Kidney capillary endothelial cell (primary cell): Measurements from ENCODE around the gene TRIM36.

ENCODE experiments used
- DNase-seq: peaks from one replicate; pipeline ENCODE4 v3.0.0-alpha.2; 2018; ENCODE audit warnings: low spot score

TRIM36 gene

DNA sequence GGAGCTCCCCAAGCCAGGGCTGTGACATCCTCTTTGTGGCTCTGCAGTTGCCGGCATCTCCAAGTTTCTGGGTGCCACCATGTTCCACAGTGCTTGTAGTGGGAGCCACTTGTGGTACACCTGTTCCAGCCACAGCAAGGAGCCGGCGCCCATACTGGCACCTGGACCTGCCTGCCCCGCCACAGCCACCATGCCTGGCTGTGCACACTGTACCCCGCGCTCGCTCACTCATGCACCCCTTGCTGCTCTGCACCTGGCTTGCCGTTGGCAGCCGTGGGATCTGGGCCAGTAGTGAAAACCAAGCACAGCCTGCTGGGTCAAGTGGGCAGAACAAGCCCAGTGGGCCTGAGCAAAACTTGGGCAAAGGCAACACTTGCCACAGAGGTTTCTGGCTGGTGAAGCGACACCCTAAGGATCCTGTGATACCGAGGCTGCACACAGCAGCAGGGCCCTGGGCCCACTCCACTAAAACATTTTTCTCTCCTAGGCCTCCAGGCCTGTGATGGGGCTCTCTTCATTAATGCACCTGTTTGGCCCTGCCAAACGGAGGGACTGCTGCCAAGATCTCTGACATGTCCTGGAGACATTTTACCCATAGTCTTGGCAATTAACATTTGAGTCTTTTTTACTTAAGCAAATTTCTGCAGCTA is 2.8 kb downstream of the TRIM36 start:
- no peak for DNase-seq

- no peak for DNase-seq
Observed at GRCh38 chr5:115165790-115166189, 3.9 kb downstream of the TRIM36 start.

DNA sequence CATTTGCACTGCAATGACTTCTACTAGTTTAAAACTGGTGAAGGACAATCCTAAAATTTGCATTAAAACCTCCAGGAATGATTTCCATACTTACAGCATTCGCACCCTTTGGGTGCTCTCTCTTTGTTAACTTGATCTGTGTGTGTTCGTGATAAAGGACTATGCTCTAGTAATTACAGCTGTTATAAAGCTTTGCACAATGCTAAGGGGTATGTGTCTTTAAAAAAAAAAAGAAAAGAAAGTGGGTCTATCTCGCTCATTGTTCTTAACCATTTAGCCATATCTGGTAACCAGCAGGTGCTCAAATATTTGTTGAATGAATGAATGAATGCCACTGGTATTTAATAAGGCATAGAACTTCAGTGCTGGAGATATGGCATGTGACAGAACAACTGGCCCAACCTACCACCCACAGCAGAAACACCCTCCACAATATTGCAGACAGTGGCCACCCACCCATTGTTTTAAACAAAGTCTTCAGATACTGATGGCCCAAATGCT is 8.7 kb downstream of the TRIM36 start:
- no peak for DNase-seq

DNA sequence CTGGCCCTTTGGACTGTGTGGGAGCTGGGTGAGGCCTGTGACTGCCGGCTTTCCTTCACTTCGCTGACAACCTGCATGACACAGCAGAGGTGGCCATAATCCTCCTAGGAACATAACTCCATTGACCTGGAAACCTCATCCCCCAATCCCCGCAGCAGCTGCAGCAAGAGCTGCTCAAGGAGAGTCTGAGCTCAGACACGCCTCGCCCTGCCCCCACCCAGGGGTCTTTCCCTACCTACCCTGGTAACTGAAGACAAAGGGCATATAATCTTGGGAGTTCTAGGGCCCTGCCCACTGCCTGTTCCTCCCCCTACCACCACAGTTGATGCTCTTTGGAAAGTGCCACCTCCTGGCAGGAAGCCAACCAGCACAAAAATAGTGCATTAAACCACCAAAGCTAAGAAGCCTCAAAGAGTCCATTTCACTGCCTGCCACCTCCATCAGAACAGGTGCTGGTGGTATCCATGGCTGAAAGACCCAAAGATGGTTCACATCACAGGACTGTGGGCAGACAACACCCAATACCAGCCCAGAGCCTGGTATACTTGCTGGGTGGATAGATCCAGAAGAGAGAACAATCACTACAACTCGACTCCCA is 18.4 kb downstream of the TRIM36 start:
- no peak for DNase-seq

GRCh38 chr5:115150512-115150911 is 19.2 kb downstream of the TRIM36 start:
- DNase-seq: no peak

DNA sequence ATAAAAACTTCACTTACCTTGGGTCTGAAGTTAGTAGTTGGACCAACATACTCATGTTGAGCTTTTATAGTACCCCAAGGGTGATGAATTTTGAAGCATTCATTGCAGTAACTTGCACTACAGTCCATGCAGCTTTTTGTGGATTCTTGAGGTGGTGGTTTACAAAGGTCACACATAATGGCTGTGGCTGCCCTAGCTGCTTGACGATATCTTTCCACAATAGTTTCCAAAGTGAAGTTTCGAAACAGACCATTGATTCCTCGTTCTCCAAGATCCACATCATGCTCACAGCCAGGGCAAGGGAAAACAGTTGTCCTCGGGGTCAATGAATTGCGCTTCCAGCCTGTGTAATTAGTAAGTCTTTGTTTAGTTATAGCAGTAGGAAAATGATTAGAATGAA is 22.7 kb downstream of the TRIM36 start:
- DNase-seq: no peak

DNA sequence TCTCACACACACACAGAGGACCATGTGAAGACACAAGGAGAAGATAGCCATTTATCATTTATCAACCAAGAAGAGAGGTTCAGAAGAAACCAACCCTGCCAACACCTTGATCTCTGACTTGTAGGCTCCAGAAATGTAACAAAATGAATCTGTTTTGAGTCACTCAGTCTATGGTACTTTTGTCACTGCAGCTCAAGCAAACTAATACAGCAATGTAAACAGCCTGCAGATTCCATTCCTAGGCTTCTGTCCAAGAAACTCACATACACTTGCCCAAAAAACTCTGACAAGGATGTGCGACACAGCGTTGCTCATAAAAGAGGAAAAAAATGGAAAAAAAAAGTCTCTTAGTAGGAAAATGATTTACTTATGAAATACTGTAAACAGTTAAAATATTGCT is 33.4 kb downstream of the TRIM36 start:
- DNase-seq: no peak

DNA sequence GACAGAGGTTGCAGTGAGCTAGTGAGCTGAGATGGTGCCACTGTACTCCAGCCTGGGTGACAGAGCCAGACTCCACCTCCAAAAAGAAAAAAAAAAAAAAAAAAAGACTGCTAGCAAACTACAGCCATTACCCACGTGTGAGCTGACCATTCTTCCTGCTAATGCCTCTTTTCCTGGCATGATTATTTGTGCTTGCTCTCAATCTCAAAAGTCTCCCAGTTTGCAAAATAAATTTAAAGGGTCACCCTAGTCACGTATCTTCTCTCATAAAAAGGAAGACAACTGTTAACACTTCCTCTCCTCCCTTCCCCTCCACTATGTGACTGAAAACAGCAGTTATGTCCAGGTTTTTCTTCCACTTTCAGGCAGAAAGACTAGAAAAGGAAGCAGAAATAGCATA is 37.2 kb downstream of the TRIM36 start:
- DNase-seq: no peak

- no peak for DNase-seq
Observed at GRCh38 chr5:115126303-115126702, 43.4 kb downstream of the TRIM36 start.

DNA sequence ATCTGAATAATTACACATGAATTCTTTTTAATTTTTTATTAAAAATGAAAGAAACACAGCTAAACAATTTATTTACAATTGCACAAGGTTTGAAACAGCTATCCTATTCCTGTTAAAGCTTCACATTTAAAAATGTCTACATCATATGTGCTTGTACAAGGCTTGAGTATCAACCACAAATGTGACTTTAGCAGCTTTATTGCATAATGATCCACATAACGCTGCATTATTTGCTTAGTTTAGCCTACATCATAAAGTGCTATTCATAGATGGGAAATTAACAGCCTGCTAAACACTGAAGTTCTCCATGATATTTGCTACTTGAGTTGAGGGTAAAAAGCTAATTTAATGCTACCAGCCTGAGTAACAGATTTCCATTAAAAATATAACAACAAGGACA is 45.0 kb downstream of the TRIM36 start:
- DNase-seq: no peak

DNA sequence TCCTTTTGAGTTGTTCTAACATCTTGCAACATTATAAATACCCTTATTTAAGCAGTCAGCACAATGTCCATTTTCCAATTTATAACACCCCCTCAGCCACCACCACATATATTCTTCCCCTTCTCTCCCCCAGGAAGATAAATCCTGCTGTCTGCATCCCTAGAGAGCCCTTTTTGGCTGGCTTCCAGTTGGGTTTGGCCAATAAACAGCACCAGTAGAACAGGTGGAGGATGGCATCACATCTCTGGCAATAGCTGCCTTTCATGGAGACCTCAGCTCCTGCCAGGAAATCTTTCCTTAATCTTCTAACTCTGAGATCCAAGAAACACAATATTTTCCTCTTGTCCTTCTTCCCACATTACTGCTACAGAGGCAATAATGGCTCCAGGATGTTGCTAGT is 53.7 kb downstream of the TRIM36 start:
- DNase-seq: no peak

GRCh38 chr5:115109840-115110239 is 59.9 kb downstream of the TRIM36 start:
- no peak for DNase-seq

- no peak for DNase-seq
Observed at GRCh38 chr5:115109356-115109755, 60.4 kb downstream of the TRIM36 start.

DNA sequence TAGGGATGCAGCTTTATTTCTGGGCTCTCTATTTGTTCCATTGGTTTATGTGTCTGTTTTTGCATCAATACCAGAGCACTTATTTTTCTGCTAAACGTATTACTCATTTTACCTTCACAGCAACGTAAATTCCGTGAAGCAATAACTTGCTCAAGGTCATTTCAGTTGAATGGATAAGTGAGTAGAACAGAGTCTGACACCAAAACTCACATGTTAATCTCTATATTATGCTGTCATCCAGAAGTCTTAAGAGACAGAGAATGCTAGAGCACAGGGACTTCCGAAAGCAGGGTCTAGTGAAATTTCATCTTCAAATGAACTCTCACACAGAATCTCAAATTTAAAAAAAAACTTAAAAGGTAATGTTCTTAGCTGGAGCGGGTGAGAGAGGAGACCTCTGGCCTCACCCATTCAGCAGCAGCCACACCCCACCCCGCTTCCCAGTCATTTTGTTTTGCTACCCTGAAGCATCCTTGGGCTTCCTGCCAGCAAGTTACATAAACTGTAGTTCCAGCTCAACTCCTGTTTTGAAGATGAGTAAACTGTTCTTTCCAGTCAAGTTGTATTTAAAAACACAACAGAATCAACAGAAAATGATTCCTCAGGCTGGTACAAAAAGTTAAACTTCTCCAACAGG is 69.3 kb downstream of the TRIM36 start:
- DNase-seq: no peak

DNA sequence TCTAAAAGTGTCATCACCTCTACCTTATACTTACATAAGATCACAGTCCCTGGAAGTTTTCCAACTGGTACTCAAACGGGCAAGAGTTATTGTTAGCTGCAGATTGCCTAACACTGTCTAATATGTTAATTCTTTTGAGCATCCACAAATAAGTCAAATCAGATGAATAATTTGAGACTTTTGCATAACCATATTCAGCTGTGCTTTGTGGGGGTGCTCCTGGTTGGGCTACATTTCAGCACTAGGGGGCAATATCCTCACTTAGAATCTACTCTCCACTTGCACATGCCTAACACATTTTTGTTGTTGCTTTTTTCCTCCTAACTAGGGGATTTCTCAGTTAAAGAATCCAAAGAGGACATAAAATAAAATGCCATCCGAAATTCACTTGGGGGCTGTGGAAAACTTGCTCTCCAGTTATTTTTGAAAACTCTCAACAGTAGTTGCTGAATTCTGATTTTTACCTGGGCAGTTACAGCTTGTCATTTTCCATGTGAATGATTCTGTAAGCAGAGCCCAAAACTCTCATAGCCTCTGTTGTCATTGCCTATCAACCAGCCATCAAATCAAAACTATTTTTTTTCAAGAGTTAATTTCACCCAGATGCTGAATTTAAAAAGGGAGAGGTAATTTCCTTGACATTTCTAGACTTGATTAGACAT is 71.5 kb downstream of the TRIM36 start:
- peak; percentile 40 for DNase-seq

GRCh38 chr5:115097236-115097635 is 72.5 kb downstream of the TRIM36 start:
- DNase-seq: no peak

GRCh38 chr5:115096034-115096769 is 73.5 kb downstream of the TRIM36 start:
- DNase-seq: no peak

DNA sequence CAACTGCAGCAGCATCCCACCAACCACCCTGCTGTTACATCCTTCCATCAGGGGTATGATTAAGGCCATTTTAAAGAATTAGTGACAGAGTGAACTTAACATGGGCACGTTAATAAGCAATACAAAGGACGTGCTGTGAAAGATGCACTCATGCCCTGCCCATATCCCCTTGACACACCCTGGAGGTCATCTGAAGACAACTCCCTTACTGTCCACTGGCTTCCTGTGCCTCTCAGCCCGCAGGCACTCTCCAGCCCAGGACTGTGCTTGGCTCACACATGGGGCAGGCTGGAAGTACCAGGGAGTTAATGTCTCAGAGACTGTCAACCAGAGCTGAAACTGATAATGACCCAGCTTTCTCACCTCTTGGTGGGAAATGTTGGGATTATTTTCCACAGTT is 81.8 kb downstream of the TRIM36 start:
- no peak for DNase-seq

GRCh38 chr5:115086473-115086872 is 83.2 kb downstream of the TRIM36 start:
- DNase-seq: no peak

DNA sequence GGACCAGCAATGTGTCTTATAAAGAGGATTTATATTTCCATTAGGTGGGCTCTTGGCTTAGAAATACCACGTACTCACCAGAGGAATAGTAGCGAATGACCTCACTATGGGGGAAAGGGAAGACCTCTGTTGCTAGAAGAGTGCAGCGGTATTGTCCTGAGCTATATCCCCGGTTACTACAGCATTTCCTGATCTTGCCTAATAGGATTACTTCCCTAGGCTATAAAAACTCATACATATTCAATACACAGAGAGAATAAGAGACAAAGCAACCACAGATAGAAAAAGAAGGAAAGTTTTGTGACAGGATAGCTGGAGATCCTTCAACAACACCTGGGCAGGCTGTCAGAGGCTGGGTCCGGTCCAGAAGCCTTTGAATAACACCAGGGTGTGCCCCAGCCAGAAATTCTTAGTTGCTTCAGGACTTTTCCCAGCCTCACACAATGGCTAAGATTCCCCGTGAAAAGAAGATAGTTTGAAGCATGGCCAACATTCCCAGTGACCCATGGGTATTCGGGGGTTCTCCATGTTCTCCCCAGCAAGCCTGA is 85.4 kb downstream of the TRIM36 start:
- DNase-seq: no peak

- no peak for DNase-seq
Observed at GRCh38 chr5:115079924-115080623, 89.6 kb downstream of the TRIM36 start.
